HG03280 (cell line): ENCODE data around the gene SSH2.
"Not testable (repeated sequence)": the region's sequence is repeated elsewhere in the genome, so short reads cannot be mapped to it uniquely, and the experiment has no call there.

Experiments used
- ATAC-seq: cut with Tn5 transposase; IDR thresholded peaks from one replicate; pipeline ENCODE4 v1.9.1; 2021; ENCODE audit warnings: mild to moderate bottlenecking, moderate library complexity; ENCODE audit not compliant: unreplicated experiment

The SSH2 gene

GRCh38 chr17:29682054-29682453 is 248.0 kb downstream of the SSH2 start:
- no peak for ATAC-seq

GRCh38 chr17:29677824-29678223 is 252.2 kb downstream of the SSH2 start:
- no peak for ATAC-seq

GRCh38 chr17:29677221-29677791 is 252.7 kb downstream of the SSH2 start:
- no peak for ATAC-seq

GRCh38 chr17:29675961-29676360 is 254.1 kb downstream of the SSH2 start:
- not testable (repeated sequence) for ATAC-seq

- ATAC-seq: no peak
Observed at GRCh38 chr17:29674281-29674680, 255.7 kb downstream of the SSH2 start.

- ATAC-seq: no peak
Observed at GRCh38 chr17:29671661-29672060, 258.4 kb downstream of the SSH2 start.

GRCh38 chr17:29669266-29669665 is 260.8 kb downstream of the SSH2 start:
- ATAC-seq: no peak

GRCh38 chr17:29667969-29668368 is 262.1 kb downstream of the SSH2 start:
- no peak for ATAC-seq

- ATAC-seq: no peak
Observed at GRCh38 chr17:29665481-29665810, 264.6 kb downstream of the SSH2 start.

- ATAC-seq: no peak
Observed at GRCh38 chr17:29664743-29665480, 265.1 kb downstream of the SSH2 start.

- ATAC-seq: no peak
Observed at GRCh38 chr17:29663155-29663554, 266.9 kb downstream of the SSH2 start.

GRCh38 chr17:29661213-29661612 is 268.8 kb downstream of the SSH2 start:
- no peak for ATAC-seq

GRCh38 chr17:29659155-29659554 is 270.9 kb downstream of the SSH2 start:
- no peak for ATAC-seq

- no peak for ATAC-seq
Observed at GRCh38 chr17:29655323-29655722, 274.7 kb downstream of the SSH2 start.

- no peak for ATAC-seq
Observed at GRCh38 chr17:29653995-29654714, 275.9 kb downstream of the SSH2 start.

- ATAC-seq: no peak
Observed at GRCh38 chr17:29652976-29653375, 277.1 kb downstream of the SSH2 start.

- ATAC-seq: not testable (repeated sequence)
Observed at GRCh38 chr17:29651913-29652312, 278.1 kb downstream of the SSH2 start.

GRCh38 chr17:29650396-29650795 is 279.6 kb downstream of the SSH2 start:
- no peak for ATAC-seq

- ATAC-seq: no peak
Observed at GRCh38 chr17:29649359-29649758, 280.7 kb downstream of the SSH2 start.

- ATAC-seq: no peak
Observed at GRCh38 chr17:29648005-29648404, 282.0 kb downstream of the SSH2 start.

- ATAC-seq: no peak
Observed at GRCh38 chr17:29645515-29646051, 284.4 kb downstream of the SSH2 start.

GRCh38 chr17:29643817-29644160 is 286.2 kb downstream of the SSH2 start:
- ATAC-seq: no peak
